GM12801 (cell line): ENCODE measurements around the gene GNRHR.

ENCODE experiments used
- CTCF ChIP-seq: IDR thresholded peaks from one replicate; pipeline ENCODE4 v1.5.1; 2011; ENCODE audit warnings: control low read depth; ENCODE audit not compliant: insufficient read length; ENCODE audit errors: extremely low read depth

Gene GNRHR

DNA sequence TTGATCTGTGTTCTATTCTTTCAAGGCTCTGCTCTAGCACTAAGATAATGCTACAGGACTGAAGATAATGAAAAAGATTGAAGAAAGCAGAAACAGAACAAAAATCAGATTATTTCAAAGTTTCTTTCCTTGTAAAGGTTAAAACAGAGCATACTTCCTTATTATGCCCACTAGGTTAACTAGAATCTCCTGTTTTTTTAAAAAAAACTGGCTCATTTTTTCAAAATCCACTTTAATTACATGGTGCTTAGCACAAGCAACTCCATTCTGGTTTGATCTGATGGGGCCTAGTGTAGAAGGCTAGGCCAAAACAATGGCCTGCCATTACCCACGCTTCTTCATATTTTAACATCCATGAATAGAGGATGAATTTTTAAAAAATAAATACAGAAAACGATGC, 52.0 kb downstream of the GNRHR start:
- no peak for TF ChIP-seq CTCF

- TF ChIP-seq CTCF, result no peak
These were observed 52.7 kb downstream of the GNRHR start for GRCh38 chr4:67701517-67701850.

- TF ChIP-seq CTCF, result no peak
These were observed 53.3 kb downstream of the GNRHR start, which contains the start of gene UBA6 for GRCh38 chr4:67700738-67701516. Gene UBA6, minus strand, starts transcription at chr4:67701155. Its CDS starts 36 bp downstream, at chr4:67701119.

DNA sequence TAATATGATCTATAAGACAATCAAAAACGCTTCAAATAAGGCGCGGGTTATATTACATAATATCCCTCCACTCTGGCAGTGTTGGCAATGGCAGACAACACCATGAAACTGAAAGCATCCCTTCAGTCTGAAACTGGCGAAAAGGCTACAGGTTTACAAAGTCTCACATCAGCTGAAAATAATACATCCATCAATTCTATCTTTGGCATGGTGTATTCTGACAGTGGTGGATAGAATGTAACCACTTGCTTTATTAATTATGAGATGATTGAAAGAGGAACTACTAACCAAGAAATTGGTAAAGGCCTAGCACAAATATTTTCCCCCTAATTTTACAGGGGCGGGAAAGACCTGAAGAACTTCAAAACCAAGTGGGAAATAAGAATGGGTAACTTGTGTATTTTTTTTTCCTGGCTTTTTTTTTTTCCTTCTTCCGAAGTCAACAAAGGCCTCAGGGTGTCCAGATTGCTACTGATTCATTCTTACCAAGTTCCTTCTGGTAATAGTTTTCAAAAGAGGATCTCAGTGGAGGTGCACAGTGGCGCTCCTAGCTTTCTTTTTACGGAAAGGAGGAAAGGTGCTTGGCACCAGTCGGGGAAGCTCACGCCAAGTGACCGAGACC, 54.0 kb downstream of the GNRHR start:
- no peak for TF ChIP-seq CTCF

DNA sequence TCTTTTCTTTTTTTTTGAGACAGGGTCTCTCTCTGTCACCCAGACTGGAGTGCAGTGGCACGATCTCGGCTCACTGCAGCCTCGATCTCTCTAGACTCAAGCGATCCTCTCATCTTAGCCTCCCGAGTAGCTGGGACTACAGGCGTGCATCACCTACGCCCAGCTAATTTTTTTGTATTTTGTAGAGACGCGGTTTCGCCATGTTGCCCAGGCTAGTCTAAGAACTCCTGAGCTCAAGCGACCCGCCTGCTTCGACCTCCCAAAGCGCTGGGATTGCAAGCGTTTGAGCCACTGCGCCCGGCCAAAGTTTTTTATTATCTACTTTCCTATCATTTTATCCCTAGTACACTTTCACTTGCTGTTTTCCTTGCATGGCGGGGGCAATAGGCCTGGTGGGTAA, 54.6 kb downstream of the GNRHR start:
- no peak for TF ChIP-seq CTCF

GRCh38 chr4:67697860-67698687, 56.1 kb downstream of the GNRHR start:
- TF ChIP-seq CTCF, result no peak

DNA sequence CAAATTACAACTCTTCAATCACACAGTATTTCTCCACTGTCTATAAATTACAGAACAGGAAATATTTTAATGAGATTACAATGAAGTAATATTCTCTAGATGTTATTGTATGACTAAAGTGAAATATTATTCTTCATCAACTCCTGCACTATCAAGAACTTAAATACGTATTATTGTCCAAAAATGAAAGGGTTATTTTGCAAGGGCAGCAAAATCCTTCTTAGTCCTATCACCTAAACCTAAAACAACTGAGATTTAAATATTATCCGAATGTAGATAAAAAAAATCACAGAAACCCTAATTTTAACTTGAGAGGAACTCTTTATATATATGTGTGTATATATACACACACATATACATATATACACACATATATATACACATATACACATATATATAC, 58.1 kb downstream of the GNRHR start:
- no peak for TF ChIP-seq CTCF
